HG03280 (cell line): Measurements from ENCODE around the gene KCNK16.

Experiments used
- ATAC-seq: cut with Tn5 transposase; IDR thresholded peaks from one replicate; pipeline ENCODE4 v1.9.1; 2021; ENCODE audit warnings: mild to moderate bottlenecking, moderate library complexity; ENCODE audit not compliant: unreplicated experiment

The KCNK16 gene

DNA sequence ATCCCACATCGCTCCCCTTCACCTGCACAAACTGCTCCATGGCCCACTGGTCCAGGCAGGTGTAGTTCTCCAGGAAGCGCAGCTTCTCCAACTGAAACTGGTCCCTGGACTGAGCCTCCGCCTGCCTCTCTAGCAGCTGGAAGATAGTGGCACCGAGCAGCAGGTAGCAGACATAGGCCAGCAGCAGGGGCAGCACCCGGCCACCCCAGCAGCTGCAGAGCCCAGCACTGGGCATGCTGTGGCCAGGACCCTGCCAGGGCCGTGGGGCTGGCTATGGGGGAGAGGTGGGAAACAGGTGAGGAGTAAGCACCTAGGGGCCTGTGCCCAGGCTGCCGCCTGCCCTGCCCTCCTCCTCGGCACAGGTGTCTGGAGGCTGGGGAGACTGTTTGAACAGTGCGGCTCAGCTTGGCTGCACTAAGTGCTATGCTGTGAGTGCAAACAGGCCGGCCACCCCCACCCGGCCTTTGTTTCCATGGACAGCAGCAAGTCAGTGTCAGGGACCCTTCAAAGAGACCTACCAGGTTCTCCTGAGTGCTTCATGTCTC, at the start of gene KCNK16:
KCNK16 (minus strand) TSS at position 397 of the 545 bp plus-strand sequence; CDS start at position 235, 162 bp downstream.
- no peak for ATAC-seq

DNA sequence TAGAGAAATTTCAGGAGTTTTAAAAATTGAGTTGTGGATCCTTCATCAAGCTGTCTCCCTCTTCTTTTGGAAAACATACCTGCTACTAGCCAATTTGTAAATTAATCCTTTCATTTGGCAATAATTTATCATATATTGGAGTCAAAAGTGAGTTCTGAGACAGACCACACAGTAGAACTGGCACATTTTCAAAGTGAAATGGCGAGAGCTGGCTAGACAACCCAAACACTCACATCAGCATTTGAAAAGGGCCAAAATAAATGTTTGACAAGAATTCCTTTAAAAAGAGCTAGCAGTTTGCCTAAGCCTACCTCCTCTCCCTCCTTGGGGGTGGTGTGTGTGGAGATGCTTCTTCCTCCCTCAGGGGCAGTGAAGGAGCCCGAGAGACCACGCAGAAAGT, 47.9 kb upstream of the KCNK16 start:
- no peak for ATAC-seq

DNA sequence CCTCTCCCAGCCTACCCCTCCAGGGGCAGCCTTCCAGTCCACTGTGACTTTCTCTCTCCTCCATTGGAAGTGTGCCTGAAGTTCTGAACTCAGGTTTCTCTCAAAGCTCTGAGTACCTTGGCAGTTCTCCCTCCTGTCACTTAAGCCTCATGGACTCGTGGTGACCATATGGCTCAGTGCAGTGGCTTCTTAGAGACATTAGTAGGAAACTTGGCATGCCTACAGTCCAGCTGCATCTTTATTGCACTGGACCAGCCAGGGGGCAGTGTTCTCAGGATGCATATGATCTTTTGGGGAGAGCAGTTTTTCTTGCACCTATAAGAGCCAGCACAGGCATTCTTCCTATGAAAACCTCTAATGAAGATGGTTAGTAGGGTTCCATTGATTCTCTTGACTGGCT, 47.5 kb upstream of the KCNK16 start:
- ATAC-seq = no peak

DNA sequence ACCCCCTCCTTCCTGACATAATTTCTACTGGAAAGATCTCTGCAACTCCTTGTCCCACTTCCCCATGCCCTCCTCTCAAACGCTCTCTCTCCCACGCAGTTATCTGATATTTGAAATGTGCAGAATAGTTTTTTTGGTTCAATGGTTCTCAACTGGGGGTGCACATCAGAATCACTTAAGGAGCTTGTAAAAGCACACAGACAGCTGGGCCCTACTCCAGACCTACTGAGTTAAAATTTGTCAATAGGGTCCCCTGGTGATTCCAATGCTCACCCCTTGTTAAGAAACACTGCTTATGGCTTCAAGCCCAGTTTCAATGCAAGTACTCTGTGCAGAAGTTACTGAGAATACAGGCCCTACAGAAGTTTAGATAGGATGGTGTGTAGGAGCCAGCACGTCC, 45.2 kb upstream of the KCNK16 start:
- ATAC-seq = no peak

GRCh38 chr6:39366931-39367618, 44.6 kb upstream of the KCNK16 start:
- ATAC-seq = no peak

GRCh38 chr6:39365281-39366074, 43.0 kb upstream of the KCNK16 start:
- ATAC-seq = no peak

- ATAC-seq = no peak
Observed at GRCh38 chr6:39363280-39363679, 40.8 kb upstream of the KCNK16 start.

GRCh38 chr6:39362487-39362865, 40.0 kb upstream of the KCNK16 start:
- ATAC-seq = no peak

DNA sequence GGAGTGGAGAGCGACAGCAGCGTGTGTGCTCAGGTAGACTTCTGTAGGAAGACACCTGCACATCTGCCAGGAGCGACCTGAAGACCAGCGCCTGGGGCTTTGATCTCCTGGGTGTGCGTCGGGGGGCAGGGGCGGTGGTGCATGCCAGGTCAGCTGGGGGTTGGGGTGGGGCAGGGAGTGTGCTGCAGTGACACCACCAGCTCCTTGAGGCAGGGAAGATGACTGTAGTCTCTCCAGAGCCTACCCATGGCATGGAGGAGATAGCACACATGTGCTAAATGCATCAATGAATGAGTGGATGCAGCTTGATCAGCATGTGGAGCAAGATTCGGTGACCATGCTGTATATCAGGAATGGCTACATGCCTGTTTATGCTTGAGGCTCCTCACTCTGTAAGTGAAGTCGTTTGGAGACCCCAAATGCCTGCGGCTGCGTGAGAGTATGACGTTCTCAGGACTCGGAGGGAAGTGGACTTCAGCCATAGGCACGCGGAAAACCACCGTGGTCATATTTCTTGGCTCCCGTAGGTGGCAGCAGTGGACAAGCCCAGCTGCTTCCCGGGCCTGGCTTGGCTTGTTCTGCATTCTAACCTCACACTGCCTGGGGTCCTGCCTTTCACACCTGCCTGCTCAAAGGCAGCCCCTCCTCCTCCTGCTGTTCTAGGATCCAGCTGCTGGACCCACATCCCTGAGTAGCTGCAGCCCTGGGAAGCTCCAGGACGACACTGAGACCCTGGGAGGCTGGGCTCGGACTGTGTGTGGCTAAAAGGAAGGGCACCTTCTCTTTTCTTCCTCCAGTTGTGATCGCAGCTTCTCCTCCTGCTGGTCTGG, 39.4 kb upstream of the KCNK16 start:
- ATAC-seq = no peak

- no peak for ATAC-seq
Observed at GRCh38 chr6:39360378-39360777, 37.9 kb upstream of the KCNK16 start.

DNA sequence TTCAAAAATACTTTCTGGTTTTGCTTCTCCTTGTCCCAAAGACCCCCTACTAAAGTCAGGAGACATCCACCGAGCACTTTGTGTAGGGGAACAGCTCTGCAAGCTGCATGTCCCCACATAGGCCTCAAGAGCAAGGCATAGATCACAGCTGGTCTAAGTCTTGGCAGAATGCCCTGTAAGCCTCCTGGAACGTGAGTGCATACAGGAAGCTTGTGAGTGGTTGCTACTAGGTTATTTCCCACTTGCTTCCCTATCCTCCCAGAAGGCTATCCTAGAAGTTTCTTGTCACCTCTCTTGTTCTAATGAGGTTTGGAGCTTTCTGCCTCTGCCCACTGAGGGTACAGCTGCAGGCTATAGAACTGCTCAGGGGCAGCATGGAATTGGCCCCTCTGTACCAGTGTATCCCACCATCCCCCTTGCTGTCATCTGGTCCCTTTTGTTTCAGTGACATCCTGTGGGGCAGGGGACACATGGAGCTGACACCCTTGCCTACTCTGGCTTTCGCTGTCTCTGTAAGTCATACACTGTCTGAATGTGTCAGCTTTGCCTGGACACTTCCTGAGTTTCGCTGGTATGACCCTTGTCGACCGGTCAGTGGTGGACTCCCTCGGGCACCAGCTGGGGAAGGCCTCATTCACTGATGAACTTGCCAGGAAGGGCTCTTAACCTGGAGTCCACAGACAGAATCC, 35.6 kb upstream of the KCNK16 start:
- ATAC-seq = no peak

GRCh38 chr6:39353698-39354315, 31.3 kb upstream of the KCNK16 start:
- no peak for ATAC-seq

DNA sequence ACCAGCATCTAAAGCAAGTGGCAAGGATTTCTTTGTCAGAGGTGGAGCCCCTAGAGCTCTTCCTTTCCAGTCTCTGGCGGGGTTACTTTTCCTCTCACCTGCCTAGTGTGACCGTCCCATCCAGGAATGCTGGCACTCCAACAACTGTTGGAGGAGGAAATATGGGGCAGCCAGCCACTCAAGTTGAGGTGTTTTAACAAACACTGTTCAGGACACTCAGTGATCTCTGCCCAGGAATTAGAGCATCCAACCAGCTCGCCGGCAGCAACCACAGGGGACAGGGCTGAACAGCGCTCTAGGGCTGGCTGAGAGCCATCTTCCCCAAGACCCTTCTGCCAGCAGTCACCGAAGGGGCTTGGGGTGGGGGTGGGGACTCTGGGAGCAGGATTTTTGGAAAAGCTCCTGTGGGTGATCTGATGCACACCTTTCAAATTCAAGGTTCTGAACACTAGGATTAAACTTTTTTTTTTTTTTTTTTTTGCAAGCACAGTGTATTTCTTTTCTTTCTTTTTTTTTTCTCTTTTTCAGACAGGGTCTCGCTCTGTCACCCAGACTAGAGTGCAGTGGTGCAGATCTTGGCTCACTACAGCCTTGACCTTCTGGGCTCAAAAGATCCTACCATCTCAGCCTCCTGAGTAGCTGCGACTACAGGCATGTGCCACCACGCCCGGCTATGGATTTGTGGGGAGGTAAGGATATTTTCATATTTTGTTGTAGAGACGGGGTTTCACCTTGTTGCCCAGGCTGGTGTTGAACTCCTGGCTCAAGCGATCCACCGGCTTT, 28.4 kb upstream of the KCNK16 start:
- no peak for ATAC-seq

DNA sequence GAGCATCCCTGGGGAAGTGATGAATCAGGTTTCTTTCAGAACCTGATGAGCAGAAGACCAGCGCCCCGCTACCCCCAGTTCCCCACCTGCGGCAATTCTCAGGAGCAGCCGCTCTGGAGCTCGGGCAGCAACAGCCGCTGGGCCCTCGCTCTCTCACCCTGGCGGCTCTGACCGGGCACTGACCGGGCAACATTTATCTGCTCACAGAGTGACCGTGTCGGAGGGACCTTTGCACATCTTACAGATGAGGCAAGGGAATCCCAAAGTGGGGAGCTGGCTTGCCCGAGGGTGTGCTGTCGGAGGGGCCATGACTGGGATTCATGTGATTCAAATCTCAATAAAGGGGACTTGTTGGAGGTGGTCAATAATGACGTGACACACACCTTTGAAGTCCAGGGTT, 26.2 kb upstream of the KCNK16 start:
- no peak for ATAC-seq

DNA sequence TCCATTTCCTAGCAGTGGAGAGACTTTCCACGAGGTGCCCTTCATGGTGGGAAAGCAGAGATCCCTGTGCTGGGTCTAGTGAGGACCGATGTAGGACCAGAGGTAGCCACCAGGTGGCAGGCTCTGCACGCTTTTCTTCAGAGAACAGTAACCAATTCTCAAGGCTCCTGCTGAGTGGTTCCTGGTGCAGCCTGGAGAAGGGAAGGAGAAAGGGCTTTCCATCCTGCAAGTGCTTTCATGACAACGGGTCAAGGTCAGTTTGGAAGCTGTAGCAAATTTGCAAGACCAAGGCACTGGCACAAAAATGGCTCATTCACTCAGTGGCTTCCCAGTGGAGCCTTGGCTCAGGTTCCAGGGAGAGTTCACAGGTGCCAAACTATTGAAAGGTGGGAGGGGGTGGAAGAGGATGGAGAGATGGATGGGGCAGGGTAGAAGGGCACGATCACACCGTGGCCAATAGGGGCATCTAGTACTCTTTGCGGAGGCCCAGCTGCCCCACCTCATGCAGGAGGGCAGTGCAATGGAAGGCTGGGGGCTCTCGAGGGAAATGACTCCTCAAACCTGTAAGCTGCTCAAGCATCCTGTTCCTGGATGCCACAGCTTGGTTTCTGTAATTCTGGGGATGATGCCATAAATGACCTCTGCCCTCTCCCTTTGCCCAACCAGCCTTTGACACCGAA, 25.5 kb upstream of the KCNK16 start:
- peak; percentile 58 for ATAC-seq

DNA sequence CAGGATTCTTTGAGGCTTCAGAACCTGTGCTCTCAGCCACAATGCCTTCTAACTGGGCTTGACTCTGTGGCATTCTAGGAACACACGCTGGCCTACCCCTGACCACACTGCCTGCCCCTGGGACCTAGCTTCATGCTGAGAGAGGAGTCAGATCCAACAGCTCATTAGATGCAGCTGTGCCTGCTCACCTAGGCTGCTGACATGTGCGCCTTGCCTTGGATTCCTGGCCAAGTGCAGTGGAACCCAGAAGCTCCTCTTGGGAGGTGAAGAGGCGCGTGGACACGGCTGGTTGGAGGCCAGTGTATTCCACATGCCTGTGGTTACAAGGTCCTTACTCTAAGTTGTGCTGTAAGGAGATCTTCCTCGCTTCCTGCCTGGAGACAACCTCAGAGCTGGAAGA, 24.7 kb upstream of the KCNK16 start:
- no peak for ATAC-seq

DNA sequence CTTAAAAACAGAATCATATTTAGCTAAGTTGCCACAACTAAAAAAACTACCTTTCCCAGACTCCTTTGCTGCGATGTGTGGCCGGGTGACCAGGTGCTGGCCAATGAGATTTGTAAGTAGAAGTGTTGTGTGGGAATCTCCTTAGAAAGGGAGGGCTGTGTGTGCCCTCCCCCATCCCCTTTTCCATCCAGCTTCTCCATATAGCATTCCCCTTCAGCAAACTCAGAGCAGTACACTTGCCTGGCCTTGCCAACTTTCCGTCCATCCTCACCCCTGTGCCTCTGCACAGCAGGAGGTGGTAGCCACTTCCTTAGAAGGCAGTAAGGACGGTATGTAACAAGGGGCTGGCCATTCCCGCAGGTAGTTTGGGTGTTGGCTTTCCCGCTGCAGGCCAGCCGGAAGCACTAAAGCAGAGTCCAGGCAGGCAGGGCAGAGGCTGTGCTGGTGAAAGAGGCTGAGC, 22.3 kb upstream of the KCNK16 start:
- no peak for ATAC-seq

DNA sequence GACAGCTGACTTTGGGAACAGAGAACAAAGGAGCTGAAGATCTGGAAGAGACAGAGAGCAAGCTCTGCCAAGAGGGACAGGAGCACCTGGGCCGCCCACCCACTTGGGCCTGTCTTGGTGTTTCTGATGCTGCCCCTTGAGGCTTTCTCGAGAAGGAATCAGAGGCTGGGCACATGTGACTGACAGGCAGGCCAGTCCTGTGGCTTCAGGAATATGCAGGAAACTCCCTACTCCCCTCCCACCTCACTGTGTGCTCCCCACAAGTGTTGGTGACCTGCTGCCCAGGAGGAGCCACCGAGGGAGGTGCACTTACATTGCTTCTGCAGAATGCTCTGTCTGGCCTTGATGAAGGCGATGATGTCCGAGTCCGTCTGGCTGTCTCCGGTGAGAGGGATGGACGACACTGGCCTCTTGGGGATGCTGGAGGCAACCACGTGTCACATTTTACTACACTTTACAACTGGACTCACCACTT, 20.9 kb upstream of the KCNK16 start:
- ATAC-seq = no peak
